Measurements from ENCODE around the gene LCLAT1.
"Not testable (repeated sequence)": the region's sequence is repeated elsewhere in the genome, so short reads cannot be mapped to it uniquely, and the experiment has no call there.

The LCLAT1 gene

GRCh38 chr2:30510409-30510808 lies 63.4 kb downstream of the LCLAT1 start:
- no peak for DNase-seq (ENCODE audit: extremely low read depth, low read depth)
- no peak for TF ChIP-seq CTCF (IDR thresholded peaks at IDR 0.05; ENCODE audit: low read depth, low read length)

- TF ChIP-seq CTCF (IDR thresholded peaks at IDR 0.05; ENCODE audit: low read depth, low read length): no peak
- DNase-seq (ENCODE audit: extremely low read depth, low read depth): no peak
Measured at GRCh38 chr2:30511122-30512083, 64.4 kb downstream of the LCLAT1 start.

GRCh38 chr2:30512243-30512886 lies 65.3 kb downstream of the LCLAT1 start:
- no peak for DNase-seq (ENCODE audit: extremely low read depth, low read depth)
- no peak for TF ChIP-seq CTCF (IDR thresholded peaks at IDR 0.05; ENCODE audit: low read depth, low read length)

- not testable (repeated sequence) for DNase-seq (ENCODE audit: extremely low read depth, low read depth)
Measured at GRCh38 chr2:30513649-30514048, 66.6 kb downstream of the LCLAT1 start.

GRCh38 chr2:30514134-30514847 lies 67.2 kb downstream of the LCLAT1 start:
- TF ChIP-seq CTCF (IDR thresholded peaks at IDR 0.05; ENCODE audit: low read depth, low read length): no peak
- DNase-seq (ENCODE audit: extremely low read depth, low read depth): no peak

GRCh38 chr2:30514848-30515435 lies 67.9 kb downstream of the LCLAT1 start:
- TF ChIP-seq CTCF (IDR thresholded peaks at IDR 0.05; ENCODE audit: low read depth, low read length): no peak
- DNase-seq (ENCODE audit: extremely low read depth, low read depth): no peak

- TF ChIP-seq CTCF (IDR thresholded peaks at IDR 0.05; ENCODE audit: low read depth, low read length): no peak
- no peak for DNase-seq (ENCODE audit: extremely low read depth, low read depth)
Measured at GRCh38 chr2:30516166-30516565, 69.1 kb downstream of the LCLAT1 start.
